ENCODE measurements around the gene CLK3. TPM values are rescaled to one million over a fixed set of nuclear protein-coding genes. Genes with fewer than 3 reads are reported as not detected.

Gene CLK3
- total and polyA plus RNA-seq, 2 of the 8 experiments (the other 6 are each of a cell fraction or from before 2014, with no cell fraction given): 43.5 to 67.3 TPM

- H3K4ac ChIP-seq (replicated peaks; ENCODE audit: insufficient read length, low read depth, low read length): no peak overlapping the region
- H2AK5ac ChIP-seq (ENCODE audit: low read depth, low read length): no peak overlapping the region
- no peak overlapping the region for H3K9ac ChIP-seq (replicated peaks in 1 of 4; ENCODE audit: extremely low read depth in 1 of 4, low read depth in 3 of 4, low read length in 3 of 4)
- ChIA-PET POLR2A (ENCODE audit: partially characterized antibody) (interaction anchor here (0.9 to 8.4 kb wide), 6 partner anchors 9 to 138 kb away, joined by 3 to 81 read pairs (median 6); partner anchors contain the start of gene EDC3), CTCF (ENCODE audit: partially characterized antibody) (interaction anchor here (0.6 to 37.5 kb wide), 39 partner anchors 8 to 330 kb away, joined by 3 to 1439 read pairs (median 4); partner anchors contain the start of genes CLK3, CSK, CYP1A1 and CYP1A2)
- H3K27me3 ChIP-seq (replicated peaks in 1 of 4; ENCODE audit: control insufficient read depth in 3 of 4, extremely low read depth in 1 of 4, insufficient read depth in 3 of 4, low read length in 3 of 4): no peaks in the 10 kb centered on the region
- no peaks in the 10 kb centered on the region for H3K9me3 ChIP-seq (ENCODE audit: insufficient read depth in 2 of 2, low read depth in 1 of 2, low read length in 1 of 2)
- H3K4me2 ChIP-seq (ENCODE audit: insufficient read depth in 1 of 2, low read depth in 2 of 2, low read length in 2 of 2): no peak overlapping the region
- no peak overlapping the region for H2AFZ ChIP-seq (ENCODE audit: low read length)
- no peak overlapping the region for H3K18ac ChIP-seq (ENCODE audit: extremely low read depth, low read length)
- no peak overlapping the region for H3K56ac ChIP-seq (replicated peaks; ENCODE audit: insufficient read length, low read depth, low read length)
- no peak overlapping the region for H2BK5ac ChIP-seq (ENCODE audit: low read depth, low read length)
- H2BK15ac ChIP-seq (ENCODE audit: low read length): no peak overlapping the region
- H3K79me1 ChIP-seq (ENCODE audit: low read depth, low read length): no peaks in the 10 kb centered on the region
- H3K23me2 ChIP-seq (ENCODE audit: low read depth, low read length): no peaks in the 10 kb centered on the region
- H3K4me1 ChIP-seq (replicated peaks in 1 of 4; ENCODE audit: control insufficient read depth in 3 of 4, insufficient read depth in 4 of 4, low read length in 3 of 4): no peaks in the 10 kb centered on the region
- no peak overlapping the region for H4K8ac ChIP-seq (ENCODE audit: extremely low read depth, insufficient read depth, low read length)
- H3K79me2 ChIP-seq (ENCODE audit: control insufficient read depth in 1 of 2, insufficient read depth in 2 of 2, low read length in 2 of 2): no peaks in the 10 kb centered on the region
- H3K14ac ChIP-seq (ENCODE audit: insufficient read length): no peak overlapping the region
- H3K4me3 ChIP-seq (ENCODE audit: extremely low read depth in 1 of 4, insufficient read depth in 2 of 4, low read depth in 3 of 4, low read length in 4 of 4): no peak overlapping the region
- H2BK12ac ChIP-seq (ENCODE audit: low read depth, low read length): no peak overlapping the region
- no peak overlapping the region for H2BK20ac ChIP-seq (ENCODE audit: low read length)
- H4K20me1 ChIP-seq (replicated peaks in 1 of 2; ENCODE audit: control insufficient read depth in 1 of 2, insufficient read depth in 2 of 2, low read length in 2 of 2): peaks cover 10 to 33% of the 10 kb centered on the region in 2 experiments
- WGBS, 2 experiments (ENCODE audit: extremely low coverage in 1 of 2, insufficient coverage in 1 of 2, insufficient read length in 1 of 2, insufficient replicate concordance in 2 of 2, low coverage in 1 of 2, low lambda C conversion rate in 2 of 2, missing lambda C conversion rate in 1 of 2): 92% methylated on average over 3 of the region's 3 CpGs; no CpG with 5 or more reads in 1 of the 2 experiments
- DNase-seq (ENCODE audit: low read depth in 1 of 2, low spot score in 2 of 2) (no peak), FAIRE-seq (no peak)
- H3K23ac ChIP-seq (ENCODE audit: insufficient read length): no peak overlapping the region
- H3K27ac ChIP-seq (ENCODE audit: low read depth, low read length): no peak overlapping the region
- no peak overlapping the region for H4K91ac ChIP-seq (replicated peaks; ENCODE audit: insufficient read length, low read length)
- H2BK120ac ChIP-seq (replicated peaks; ENCODE audit: low read depth, low read length): no peak overlapping the region
- H4K5ac ChIP-seq (ENCODE audit: insufficient read length, low read depth, low read length): no peak overlapping the region
- peaks cover 27 to 47% (median 32%) of the 10 kb centered on the region in 4 experiments for H3K36me3 ChIP-seq (ENCODE audit: control insufficient read depth in 2 of 4, insufficient read depth in 4 of 4, low read length in 3 of 4)
- TF ChIP-seq KDM1A (IDR thresholded peaks at IDR 0.05; ENCODE audit: borderline replicate concordance, low read length) (no peak), E2F6 (IDR thresholded peaks at IDR 0.05) (no peak), RNF2 (IDR thresholded peaks at IDR 0.05; ENCODE audit: borderline replicate concordance, low read depth, low read length, missing control alignments, poor library complexity, severe bottlenecking) (no peak), EZH2 (IDR thresholded peaks at IDR 0.05; ENCODE audit: low read depth, low read length, severe bottlenecking) (no peak), RBBP5 (IDR thresholded peaks at IDR 0.05; ENCODE audit: borderline replicate concordance, low read depth, low read length) (no peak), TAF7 (optimal IDR thresholded peaks at IDR 0.05; ENCODE audit: borderline replicate concordance, low read depth, low read length) (no peak), BCL11A (IDR thresholded peaks at IDR 0.05; ENCODE audit: low read depth in 2 of 2, low read length in 2 of 2) (no peak), EGR1 (IDR thresholded peaks at IDR 0.05; ENCODE audit: borderline replicate concordance, low read depth, low read length) (no peak), ATF3 (IDR thresholded peaks at IDR 0.05; ENCODE audit: insufficient read depth, low read depth, low read length) (no peak), RXRA (IDR thresholded peaks at IDR 0.05; ENCODE audit: insufficient read depth, low read depth, low read length) (no peak), GTF2F1 (IDR thresholded peaks at IDR 0.05; ENCODE audit: borderline replicate concordance, low read depth, low read length) (no peak), TBP (IDR thresholded peaks at IDR 0.05; ENCODE audit: low read depth, low read length) (no peak)
Observed at GRCh38 chr15:74631408-74631807, 15.8 kb downstream of the CLK3 start.

Measured in H1 (cell line).